Measurements from ENCODE around the gene ZNF511. TPM values are rescaled to one million over a fixed set of nuclear protein-coding genes. Genes with fewer than 3 reads are reported as not detected.

Gene ZNF511
- total RNA-seq, 1 experiment from 2014 or later: 42.7 TPM

GRCh38 chr10:133324857-133325260 lies 16.1 kb downstream of the ZNF511 start:
- H3K4me1 Mint-ChIP-seq (ENCODE audit: insufficient read depth, unreplicated experiment): peaks cover 5% of the 10 kb centered on the region
- peaks cover 31% of the 10 kb centered on the region for H3K27me3 Mint-ChIP-seq (ENCODE audit: insufficient read depth, unreplicated experiment)
- POLR2A ChIA-PET: no interaction called here
- H3K4me3 Mint-ChIP-seq (ENCODE audit: unreplicated experiment): peak overlapping the region; percentile 57
- no peak for DNase-seq (ENCODE audit: unreplicated experiment)
- H3K9me3 Mint-ChIP-seq (ENCODE audit: unreplicated experiment): no peaks in the 10 kb centered on the region
- intact Hi-C loops (cut with micrococcal nuclease): loop anchor here (5.0 to 10.0 kb wide), 3 partner anchors 70 to 490 kb away; partner anchors contain the start of gene MTG1
- CTCF ChIA-PET: interaction anchor here (1.1 kb wide), 1 partner anchor 9 kb away, joined by 3 read pairs; no protein-coding TSS in a partner anchor
- no peak for TF ChIP-seq CTCF (IDR thresholded peaks at IDR 0.05; ENCODE audit: unreplicated experiment)
- BruUV-seq (replicated peaks): no TSS peak
- no peaks in the 10 kb centered on the region for H3K36me3 Mint-ChIP-seq (ENCODE audit: insufficient read depth, unreplicated experiment)
- H3K27ac Mint-ChIP-seq (ENCODE audit: low read depth, unreplicated experiment): no peak overlapping the region

GRCh38 chr10:133325440-133326222 lies 16.9 kb downstream of the ZNF511 start:
- peak overlapping the region; percentile 57 for H3K4me3 Mint-ChIP-seq (ENCODE audit: unreplicated experiment)
- intact Hi-C loops (cut with micrococcal nuclease): loop anchor here (5.0 to 10.0 kb wide), 3 partner anchors 69 to 491 kb away; partner anchors contain the start of gene MTG1
- no TSS peak for BruUV-seq (replicated peaks)
- POLR2A ChIA-PET: no interaction called here
- DNase-seq (ENCODE audit: unreplicated experiment): no peak
- no peaks in the 10 kb centered on the region for H3K9me3 Mint-ChIP-seq (ENCODE audit: unreplicated experiment)
- peaks cover 31% of the 10 kb centered on the region for H3K27me3 Mint-ChIP-seq (ENCODE audit: insufficient read depth, unreplicated experiment)
- no peak for TF ChIP-seq CTCF (IDR thresholded peaks at IDR 0.05; ENCODE audit: unreplicated experiment)
- no peaks in the 10 kb centered on the region for H3K36me3 Mint-ChIP-seq (ENCODE audit: insufficient read depth, unreplicated experiment)
- no peak overlapping the region for H3K27ac Mint-ChIP-seq (ENCODE audit: low read depth, unreplicated experiment)
- H3K4me1 Mint-ChIP-seq (ENCODE audit: insufficient read depth, unreplicated experiment): peaks cover 5% of the 10 kb centered on the region
- CTCF ChIA-PET: interaction anchor here (0.7 kb wide), 1 partner anchor 294 kb away, joined by 4 read pairs; no protein-coding TSS in a partner anchor

- no TSS peak for BruUV-seq (replicated peaks)
- H3K27me3 Mint-ChIP-seq (ENCODE audit: insufficient read depth, unreplicated experiment): peaks cover 31% of the 10 kb centered on the region
- ChIA-PET CTCF (interaction anchor here (0.7 to 4.3 kb wide), 3 partner anchors 12 to 293 kb away, joined by 3 to 29 read pairs (median 4); no protein-coding TSS in a partner anchor), POLR2A (no interaction called here)
- no peaks in the 10 kb centered on the region for H3K36me3 Mint-ChIP-seq (ENCODE audit: insufficient read depth, unreplicated experiment)
- no peaks in the 10 kb centered on the region for H3K9me3 Mint-ChIP-seq (ENCODE audit: unreplicated experiment)
- H3K27ac Mint-ChIP-seq (ENCODE audit: low read depth, unreplicated experiment): no peak overlapping the region
- DNase-seq (ENCODE audit: unreplicated experiment): no peak
- H3K4me3 Mint-ChIP-seq (ENCODE audit: unreplicated experiment): no peak overlapping the region
- TF ChIP-seq CTCF (IDR thresholded peaks at IDR 0.05; ENCODE audit: unreplicated experiment): no peak
- H3K4me1 Mint-ChIP-seq (ENCODE audit: insufficient read depth, unreplicated experiment): peaks cover 5% of the 10 kb centered on the region
- intact Hi-C loops (cut with micrococcal nuclease): loop anchor here (5.0 to 10.0 kb wide), 3 partner anchors 69 to 491 kb away; partner anchors contain the start of gene MTG1
These were observed 17.5 kb downstream of the ZNF511 start for GRCh38 chr10:133326223-133326551.

- ChIA-PET CTCF (interaction anchor here (0.7 to 4.3 kb wide), 4 partner anchors 12 to 282 kb away, joined by 3 to 29 read pairs (median 4); no protein-coding TSS in a partner anchor), POLR2A (no interaction called here)
- no peak overlapping the region for H3K4me3 Mint-ChIP-seq (ENCODE audit: unreplicated experiment)
- peaks cover 5% of the 10 kb centered on the region for H3K4me1 Mint-ChIP-seq (ENCODE audit: insufficient read depth, unreplicated experiment)
- H3K36me3 Mint-ChIP-seq (ENCODE audit: insufficient read depth, unreplicated experiment): no peaks in the 10 kb centered on the region
- peaks cover 40% of the 10 kb centered on the region for H3K27me3 Mint-ChIP-seq (ENCODE audit: insufficient read depth, unreplicated experiment)
- H3K9me3 Mint-ChIP-seq (ENCODE audit: unreplicated experiment): no peaks in the 10 kb centered on the region
- no TSS peak for BruUV-seq (replicated peaks)
- H3K27ac Mint-ChIP-seq (ENCODE audit: low read depth, unreplicated experiment): no peak overlapping the region
- no peak for DNase-seq (ENCODE audit: unreplicated experiment)
- no peak for TF ChIP-seq CTCF (IDR thresholded peaks at IDR 0.05; ENCODE audit: unreplicated experiment)
- intact Hi-C loops (cut with micrococcal nuclease): loop anchor here (5.0 to 10.0 kb wide), 3 partner anchors 68 to 492 kb away; partner anchors contain the start of gene MTG1
These were observed 18.3 kb downstream of the ZNF511 start for GRCh38 chr10:133326745-133327650.

All from MCF 10A (cell line).